Suppressor macrophage (primary cell): Measurements from ENCODE around the gene POLG.

ENCODE experiments used
- DNase-seq, 4 experiments: peaks; one replicate each; pipeline ENCODE4 v3.0.0-alpha.2; 2020 to 2022
- total RNA-seq, 17 experiments: gene quantifications; one replicate each; lab custom pipeline; 2026; ENCODE audit warnings: mixed read lengths in 6 of 17, inconsistent platforms in 3 of 17; lab: John Stamatoyannopoulos, UW

The POLG gene
- 64.7 to 132 (median 86.3) reads per million in 17 experiments for total RNA-seq

GRCh38 chr15:89334510-89335297, at the start of gene POLG:
POLG (minus strand) TSS chr15:89334824; CDS start chr15:89333754, 1,070 bp downstream.
- DNase-seq, result peak; percentile 99 to 100 (median 100)

- DNase-seq, result no peak
Measured at GRCh38 chr15:89384176-89384604, 49.6 kb upstream of the POLG start.

- DNase-seq, result no peak
Measured at GRCh38 chr15:89383365-89384175, 48.9 kb upstream of the POLG start.

- no peak for DNase-seq
Measured at GRCh38 chr15:89381888-89382686, 47.5 kb upstream of the POLG start.

- DNase-seq, result no peak
Measured at GRCh38 chr15:89381331-89381730, 46.7 kb upstream of the POLG start.

GRCh38 chr15:89379818-89380217, 45.2 kb upstream of the POLG start:
- no peak for DNase-seq

- no peak for DNase-seq
Measured at GRCh38 chr15:89379251-89379695, 44.6 kb upstream of the POLG start.

- DNase-seq, result peak in 2 of 4 experiments; percentile 45
Measured at GRCh38 chr15:89378296-89379151, 43.9 kb upstream of the POLG start.

- no peak for DNase-seq
Measured at GRCh38 chr15:89377842-89378295, 43.2 kb upstream of the POLG start.

GRCh38 chr15:89377024-89377841, 42.6 kb upstream of the POLG start:
- no peak for DNase-seq

GRCh38 chr15:89376388-89376787, 41.8 kb upstream of the POLG start:
- no peak for DNase-seq

GRCh38 chr15:89375093-89376005, 40.7 kb upstream of the POLG start:
- DNase-seq, result no peak

GRCh38 chr15:89374086-89374981, 39.7 kb upstream of the POLG start:
- DNase-seq, result no peak

- no peak for DNase-seq
Measured at GRCh38 chr15:89372069-89372935, 37.7 kb upstream of the POLG start.

GRCh38 chr15:89371228-89372044, 36.8 kb upstream of the POLG start:
- DNase-seq, result peak in 1 of 4 experiments; percentile 37

GRCh38 chr15:89370978-89371227, 36.3 kb upstream of the POLG start:
- no peak for DNase-seq
